ENCODE measurements around the gene MDH1.
"Not testable (repeated sequence)": the region's sequence is repeated elsewhere in the genome, so short reads cannot be mapped to it uniquely, and the experiment has no call there.

MDH1 gene

DNA sequence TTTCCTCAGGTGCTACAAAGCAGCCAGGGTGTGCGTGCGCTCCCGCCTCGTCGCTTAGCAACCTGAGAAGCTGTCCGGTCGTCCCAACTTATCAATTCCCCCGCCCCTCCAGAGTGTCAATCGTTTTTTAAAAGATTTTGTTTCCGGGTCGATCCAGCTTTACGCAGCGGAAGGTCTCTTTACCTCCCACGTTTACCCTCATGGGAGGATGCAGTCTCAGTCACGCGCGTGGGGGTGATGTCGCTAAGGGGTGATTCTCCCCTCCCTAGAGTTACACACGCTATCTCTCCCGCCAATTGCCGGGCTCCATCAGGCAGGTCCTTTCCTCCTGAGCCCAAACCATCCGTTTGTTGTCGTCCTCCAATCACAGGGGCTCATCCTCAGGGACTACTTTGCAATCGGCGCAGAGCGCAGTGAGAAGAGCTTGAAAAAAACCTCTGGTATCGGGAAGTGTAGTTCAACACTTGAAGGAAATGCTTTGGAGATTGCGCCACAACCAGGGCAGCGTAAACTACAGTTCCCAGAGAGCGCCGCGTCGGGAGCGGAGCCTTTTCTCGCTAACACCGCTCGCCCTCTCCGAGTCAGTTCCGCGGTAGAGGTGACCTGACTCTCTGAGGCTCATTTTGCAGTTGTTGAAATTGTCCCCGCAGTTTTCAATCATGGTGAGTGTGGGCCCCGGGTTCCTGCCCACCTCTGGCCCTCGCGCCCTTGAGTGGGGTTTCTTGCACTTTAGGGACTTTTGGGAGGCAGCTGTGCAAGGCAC, at the start of gene MDH1, which contains the start of gene WDPCP:
TSS of gene MDH1 (plus strand) at position 579 of the 763 bp plus-strand sequence. CDS start at position 660, 81 bp downstream.
TSS of gene WDPCP (minus strand) at position 93 of the 763 bp plus-strand sequence. CDS start 206 bp downstream, outside the sequence.
- DNase-seq: peak; percentile 97

- DNase-seq: no peak
Observed at GRCh38 chr2:63539416-63540162, 49.2 kb upstream of the MDH1 start.

- peak; percentile 47 for DNase-seq
Observed at GRCh38 chr2:63544017-63544627, 44.6 kb upstream of the MDH1 start.

- DNase-seq: no peak
Observed at GRCh38 chr2:63545023-63545422, 43.7 kb upstream of the MDH1 start.

GRCh38 chr2:63553049-63553448, 35.7 kb upstream of the MDH1 start:
- DNase-seq: no peak

DNA sequence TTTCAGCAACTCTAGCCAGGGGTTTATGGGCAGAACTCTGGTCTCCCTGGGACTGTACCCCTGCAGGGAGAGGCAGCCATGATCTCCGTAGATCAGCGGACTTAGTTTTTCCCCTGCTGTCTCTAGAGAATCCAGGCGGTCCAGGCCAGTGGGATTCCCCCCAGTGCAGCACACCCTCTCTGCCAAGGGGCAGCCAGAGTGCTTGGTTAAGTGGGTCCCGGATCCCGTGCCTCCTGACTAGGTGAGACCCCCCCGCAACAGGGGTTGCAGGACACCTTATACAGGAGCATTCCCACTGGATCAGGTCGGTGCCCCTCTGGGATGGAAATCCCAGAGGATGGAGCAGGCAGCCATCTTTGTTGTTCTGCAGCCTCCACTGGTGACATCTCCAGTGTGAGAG, 33.5 kb upstream of the MDH1 start:
- no peak for DNase-seq

GRCh38 chr2:63555931-63556330, 32.8 kb upstream of the MDH1 start:
- DNase-seq: no peak

GRCh38 chr2:63557819-63558218, 30.9 kb upstream of the MDH1 start:
- not testable (repeated sequence) for DNase-seq

DNA sequence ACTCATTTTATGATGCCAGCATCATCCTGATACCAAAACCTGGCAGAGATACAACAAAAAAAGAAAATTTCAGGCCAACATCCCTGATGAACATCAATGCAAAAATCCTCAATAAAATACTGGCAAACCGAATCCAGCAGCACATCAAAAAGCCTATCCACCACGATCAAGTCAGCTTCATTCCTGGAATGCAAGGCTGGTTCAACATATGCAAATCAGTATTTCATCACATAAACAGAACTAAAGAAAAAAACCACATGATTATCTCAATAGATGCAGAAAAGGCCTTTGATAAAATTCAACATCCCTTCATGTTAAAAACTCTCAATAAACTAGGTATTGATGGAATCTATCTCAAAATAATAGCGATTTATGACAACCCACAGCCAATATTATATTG, 29.8 kb upstream of the MDH1 start:
- DNase-seq: not testable (repeated sequence)

- DNase-seq: no peak
Observed at GRCh38 chr2:63562751-63563150, 26.0 kb upstream of the MDH1 start.

- DNase-seq: no peak
Observed at GRCh38 chr2:63569740-63570139, 19.0 kb upstream of the MDH1 start.

- no peak for DNase-seq
Observed at GRCh38 chr2:63571291-63571690, 17.5 kb upstream of the MDH1 start.

GRCh38 chr2:63572001-63572400, 16.8 kb upstream of the MDH1 start:
- DNase-seq: no peak

- DNase-seq: not testable (repeated sequence)
Observed at GRCh38 chr2:63573026-63573425, 15.7 kb upstream of the MDH1 start.

- not testable (repeated sequence) for DNase-seq
Observed at GRCh38 chr2:63573726-63574345, 14.9 kb upstream of the MDH1 start.

DNA sequence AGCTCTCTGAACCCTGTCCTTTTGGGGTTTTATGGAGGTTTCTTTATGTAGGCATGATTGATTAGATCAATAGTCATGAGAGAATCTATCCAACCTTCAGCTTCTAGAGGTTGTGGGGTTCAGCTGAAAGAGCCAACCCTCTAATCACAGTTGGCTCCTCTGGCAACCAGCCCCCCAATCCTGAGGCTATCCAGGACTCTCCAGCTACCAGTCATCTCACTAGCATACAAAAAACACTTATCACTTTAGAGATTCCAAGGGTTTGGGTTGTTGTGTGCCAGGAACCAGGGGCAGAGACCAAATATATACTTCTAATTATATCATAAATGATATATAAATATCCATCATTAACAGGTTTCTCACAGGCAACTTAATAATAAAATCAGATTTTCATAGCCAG, 12.2 kb upstream of the MDH1 start:
- DNase-seq: no peak

DNA sequence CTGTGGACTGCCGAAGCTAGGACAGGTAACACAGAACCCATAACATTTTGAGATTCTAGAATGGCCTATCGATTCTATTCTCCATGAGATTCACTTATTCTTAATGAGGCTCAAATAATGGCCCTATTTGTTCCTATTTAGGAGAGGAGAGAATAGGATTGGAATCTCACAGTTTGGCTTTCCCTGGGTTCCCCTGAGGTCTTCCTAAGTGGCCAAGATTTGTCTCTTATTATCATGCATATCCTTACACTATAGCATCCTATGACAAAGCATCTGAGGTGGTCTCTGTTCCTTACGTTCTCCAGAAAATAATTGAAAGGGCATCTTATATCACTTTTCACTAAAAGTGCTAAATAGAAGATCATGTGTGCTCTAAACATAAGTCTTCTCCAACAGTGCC, 10.0 kb upstream of the MDH1 start:
- no peak for DNase-seq

- no peak for DNase-seq
Observed at GRCh38 chr2:63580651-63581297, 8.0 kb upstream of the MDH1 start.

DNA sequence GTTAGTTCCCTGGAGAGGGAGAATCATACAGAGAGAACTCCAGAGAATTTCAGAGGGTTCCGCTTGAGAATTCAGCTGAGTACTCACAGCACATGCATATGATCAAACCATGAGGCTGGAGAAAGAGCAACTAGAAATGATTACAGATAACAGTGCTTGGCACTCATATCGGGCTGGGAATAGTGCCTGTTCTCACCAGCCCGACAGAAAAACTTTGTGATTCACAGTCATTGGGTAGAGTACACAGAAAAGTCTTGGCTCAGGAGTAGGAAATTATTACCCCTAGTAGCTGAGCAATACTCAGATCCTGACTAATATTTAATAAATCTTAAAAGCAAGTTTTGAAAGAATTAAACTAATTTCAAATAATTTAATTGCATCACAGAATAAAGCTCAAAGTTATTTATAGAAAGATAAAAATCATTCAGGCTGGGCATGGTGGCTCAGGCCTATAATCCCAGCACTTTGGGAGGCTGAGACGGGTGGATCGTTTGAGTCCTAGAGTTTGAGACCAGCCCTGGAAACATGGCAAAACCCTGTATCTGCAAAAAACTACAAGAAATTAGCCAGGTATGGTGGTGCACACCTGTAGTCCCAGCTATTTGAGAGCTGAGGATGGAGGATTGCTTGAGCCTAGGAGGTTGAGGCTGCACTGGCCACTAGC, 7.3 kb upstream of the MDH1 start:
- peak; percentile 59 for DNase-seq

GRCh38 chr2:63582873-63583272, 5.9 kb upstream of the MDH1 start:
- DNase-seq: peak; percentile 9

DNA sequence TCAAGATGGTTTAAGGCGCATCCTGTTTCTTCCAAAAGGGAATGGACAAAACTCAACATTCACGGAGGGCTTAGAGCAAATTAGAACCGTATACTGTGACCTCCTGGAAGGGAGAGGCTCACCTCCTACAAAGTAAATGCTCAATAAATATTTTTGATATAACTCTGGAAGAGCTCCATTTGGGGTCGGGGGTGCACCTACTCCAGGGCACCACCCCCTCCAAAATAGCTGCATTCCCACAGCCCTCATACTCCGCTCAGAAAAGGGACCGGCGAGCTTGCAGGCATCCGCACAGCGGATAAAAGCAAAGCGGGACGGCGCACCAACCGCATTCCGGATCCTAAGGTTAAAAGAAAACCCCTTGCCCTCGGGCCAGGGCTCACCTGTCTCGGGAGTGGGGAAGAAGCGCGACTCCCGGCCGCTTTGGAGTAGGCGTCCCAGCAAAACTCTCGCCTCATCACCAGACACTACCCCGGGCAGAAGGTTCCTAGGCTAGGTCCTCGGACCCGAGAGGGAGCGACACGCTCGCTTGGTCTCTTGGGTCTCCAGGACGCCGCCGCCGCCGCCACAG, 864 bp upstream of the MDH1 start:
- DNase-seq: no peak
